GM19463 (cell line): ENCODE measurements around the gene DDX25.

ENCODE experiments used
- ATAC-seq: cut with Tn5 transposase; IDR thresholded peaks from one replicate; pipeline ENCODE4 v1.9.1; 2021; ENCODE audit warnings: mild to moderate bottlenecking, moderate library complexity; ENCODE audit not compliant: unreplicated experiment

The DDX25 gene

DNA sequence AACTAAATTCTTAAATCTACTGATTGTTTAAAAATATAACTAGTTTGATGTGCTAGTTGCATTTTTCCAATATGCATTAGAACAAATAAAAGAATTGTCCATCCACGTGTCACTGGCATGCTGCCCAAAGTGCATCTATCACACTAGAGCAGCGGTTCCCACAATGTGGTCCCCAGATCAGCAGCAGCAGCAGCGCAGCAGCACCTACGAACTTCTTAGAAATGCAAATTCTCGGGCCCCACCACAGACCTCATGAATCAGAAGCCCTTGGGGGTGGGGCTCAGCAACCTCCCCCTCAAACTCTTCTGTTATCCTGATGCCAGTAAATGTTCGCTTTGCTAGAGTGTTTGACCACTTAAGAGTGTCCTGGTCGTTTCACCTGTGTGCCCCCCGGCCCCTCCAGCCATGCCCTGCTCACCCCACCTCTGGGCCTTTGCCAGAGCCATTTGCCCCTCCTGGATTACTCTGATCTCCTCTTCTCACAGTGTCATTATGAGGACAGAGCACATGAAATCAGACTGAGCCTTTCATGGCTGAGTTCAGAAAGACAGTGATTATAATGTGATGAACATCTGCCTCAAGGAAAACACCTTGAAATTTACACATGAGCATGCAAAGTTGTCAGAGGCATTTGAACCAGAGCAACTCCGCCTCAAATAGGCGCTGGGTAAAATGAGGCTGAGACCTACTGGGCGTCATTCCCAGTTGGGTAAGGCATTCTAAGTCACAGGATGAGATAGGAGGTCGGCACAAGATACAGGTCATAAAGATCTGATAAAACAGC, 28.9 kb downstream of the DDX25 start:
- ATAC-seq: no peak

DNA sequence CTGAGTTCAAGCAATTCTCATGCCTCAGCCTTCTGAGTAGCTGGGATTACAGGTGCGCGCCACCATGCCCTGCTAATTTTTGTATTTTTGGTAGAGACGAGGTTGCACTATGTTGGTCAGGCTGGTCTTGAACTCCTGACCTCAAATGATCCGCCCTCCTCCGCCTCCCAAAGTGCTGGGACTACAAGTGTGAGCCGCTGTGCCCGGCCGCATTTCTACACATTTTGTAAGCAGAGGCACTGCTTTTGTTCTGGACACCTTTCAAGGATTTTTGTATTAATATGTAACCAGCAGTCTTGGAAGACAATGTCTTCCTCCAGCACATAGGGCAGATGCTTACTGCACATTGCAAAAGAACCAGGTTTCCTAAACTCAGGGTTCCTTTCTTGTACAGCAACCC, 30.2 kb downstream of the DDX25 start:
- no peak for ATAC-seq

DNA sequence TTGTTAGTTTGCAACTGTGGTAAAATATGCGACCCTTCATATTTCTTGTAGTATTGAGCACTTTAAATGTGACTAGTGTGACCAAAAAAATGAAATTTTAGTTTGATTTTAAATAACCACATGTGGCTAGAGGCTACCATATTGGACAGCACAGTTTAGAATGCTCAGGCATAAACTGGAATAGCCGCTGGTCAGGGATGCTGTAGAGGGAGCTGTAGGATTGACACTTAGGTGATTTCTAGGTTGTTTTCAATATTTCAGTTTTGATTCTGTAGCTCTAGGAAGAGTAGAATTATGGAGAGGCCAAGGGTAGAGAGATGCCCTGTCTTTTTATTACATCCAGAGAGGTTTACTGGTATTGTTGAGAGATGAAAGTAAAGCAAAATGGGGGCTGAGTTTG, 30.7 kb downstream of the DDX25 start:
- ATAC-seq: no peak

DNA sequence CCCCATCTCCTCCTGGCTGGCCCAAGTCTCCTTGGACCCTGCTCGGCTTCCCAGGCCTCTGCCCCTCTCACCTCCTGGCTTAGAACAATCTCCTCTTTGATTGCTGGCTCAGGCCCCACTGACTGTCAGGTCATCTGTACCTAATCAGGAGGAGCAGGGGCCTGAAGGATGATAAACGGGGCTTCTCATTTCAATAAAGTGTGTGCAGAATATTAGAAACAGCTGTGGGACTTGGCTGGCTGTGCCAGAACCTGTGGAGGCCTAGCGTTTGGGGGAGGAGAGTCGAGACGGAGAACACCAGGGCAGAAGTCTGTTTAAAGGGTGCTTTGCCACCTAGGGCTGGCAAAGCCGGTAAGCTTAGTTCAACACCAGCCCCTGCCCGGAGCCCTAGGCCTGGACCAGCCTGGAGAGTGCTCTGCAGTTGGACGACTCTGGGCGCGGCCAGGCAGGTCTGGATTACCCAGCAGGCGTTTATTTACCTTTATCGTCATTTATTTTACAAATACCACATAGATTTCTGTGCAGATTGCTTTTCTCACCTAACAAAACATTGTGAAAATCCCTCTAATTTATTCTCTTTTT, 31.4 kb downstream of the DDX25 start:
- no peak for ATAC-seq

DNA sequence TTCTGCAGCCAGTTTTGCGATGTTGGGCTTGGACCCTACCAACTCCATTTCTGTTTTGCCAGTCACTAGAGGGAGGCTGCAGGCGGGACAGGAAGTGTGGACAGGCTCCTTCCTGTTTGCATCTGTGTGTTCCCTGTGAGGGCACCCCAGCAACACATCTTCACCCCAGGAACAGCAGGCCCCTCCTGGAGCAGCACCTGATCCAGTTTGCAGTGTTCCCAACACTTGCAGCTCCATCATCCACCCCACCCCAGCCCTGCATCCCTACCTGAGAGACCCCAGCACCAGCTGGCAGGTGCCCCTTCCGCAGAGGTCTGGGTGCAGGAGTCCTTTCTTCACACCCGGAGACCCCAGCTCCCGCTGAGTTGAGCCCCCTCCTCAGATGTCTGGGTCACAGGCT, 34.1 kb downstream of the DDX25 start:
- ATAC-seq: no peak

DNA sequence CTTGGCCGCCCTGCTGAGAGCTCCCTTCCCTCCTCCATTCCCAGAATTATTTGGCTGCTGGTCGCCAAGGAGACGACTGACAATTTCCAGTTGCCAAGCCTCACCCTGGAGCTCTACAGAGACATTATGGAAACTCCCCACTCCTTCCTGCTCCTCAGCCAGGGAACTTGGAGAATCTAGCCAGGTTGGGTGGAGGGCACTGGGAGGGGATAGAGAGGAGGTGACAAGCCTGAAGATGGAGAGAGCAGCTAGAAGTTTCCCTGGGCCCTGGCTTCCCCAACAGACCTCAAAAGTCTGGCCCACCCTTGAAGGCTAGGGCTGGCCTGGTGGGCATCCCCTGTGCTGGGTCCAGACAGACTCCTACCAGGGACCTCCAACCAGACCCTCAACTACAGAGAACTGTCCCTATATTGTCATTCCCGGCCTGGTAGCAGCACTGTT, 34.8 kb downstream of the DDX25 start:
- ATAC-seq: no peak

DNA sequence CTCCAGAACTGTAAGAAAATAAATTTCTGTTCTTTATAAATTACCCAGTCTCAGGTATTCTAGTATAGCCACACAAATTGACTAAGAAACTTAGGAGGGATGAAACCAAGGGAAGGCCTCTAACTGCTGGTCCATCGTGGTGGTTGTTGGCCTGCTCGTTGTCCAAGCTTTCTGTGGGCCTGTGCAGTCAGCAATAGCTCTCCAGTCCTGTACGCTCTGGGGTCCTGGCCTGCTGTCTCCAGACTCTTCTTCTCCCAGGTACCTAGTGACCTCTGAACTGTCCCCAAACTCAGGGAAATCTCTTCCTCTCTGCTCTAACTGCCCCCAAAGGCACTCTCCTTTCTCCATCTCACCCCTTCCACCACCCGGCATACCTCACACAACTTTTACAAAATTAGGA, 35.8 kb downstream of the DDX25 start:
- ATAC-seq: no peak

DNA sequence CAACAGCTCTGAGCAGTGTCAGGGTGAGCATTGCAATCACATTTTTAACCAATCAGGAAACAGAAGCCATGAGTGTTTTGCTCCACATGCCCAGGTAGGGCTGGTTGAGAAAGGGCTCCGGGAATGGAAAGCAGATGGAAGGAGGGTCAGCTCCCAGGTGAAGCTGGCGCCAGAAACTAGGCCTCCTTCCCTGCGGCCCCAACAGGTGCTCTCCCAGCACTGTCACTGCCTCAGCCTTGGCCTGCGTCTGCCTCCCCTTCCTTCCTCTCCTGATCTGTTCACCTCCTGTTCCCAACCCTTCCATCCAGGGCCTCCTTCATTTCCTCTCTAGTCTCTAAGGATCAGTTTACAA, 36.9 kb downstream of the DDX25 start:
- no peak for ATAC-seq

DNA sequence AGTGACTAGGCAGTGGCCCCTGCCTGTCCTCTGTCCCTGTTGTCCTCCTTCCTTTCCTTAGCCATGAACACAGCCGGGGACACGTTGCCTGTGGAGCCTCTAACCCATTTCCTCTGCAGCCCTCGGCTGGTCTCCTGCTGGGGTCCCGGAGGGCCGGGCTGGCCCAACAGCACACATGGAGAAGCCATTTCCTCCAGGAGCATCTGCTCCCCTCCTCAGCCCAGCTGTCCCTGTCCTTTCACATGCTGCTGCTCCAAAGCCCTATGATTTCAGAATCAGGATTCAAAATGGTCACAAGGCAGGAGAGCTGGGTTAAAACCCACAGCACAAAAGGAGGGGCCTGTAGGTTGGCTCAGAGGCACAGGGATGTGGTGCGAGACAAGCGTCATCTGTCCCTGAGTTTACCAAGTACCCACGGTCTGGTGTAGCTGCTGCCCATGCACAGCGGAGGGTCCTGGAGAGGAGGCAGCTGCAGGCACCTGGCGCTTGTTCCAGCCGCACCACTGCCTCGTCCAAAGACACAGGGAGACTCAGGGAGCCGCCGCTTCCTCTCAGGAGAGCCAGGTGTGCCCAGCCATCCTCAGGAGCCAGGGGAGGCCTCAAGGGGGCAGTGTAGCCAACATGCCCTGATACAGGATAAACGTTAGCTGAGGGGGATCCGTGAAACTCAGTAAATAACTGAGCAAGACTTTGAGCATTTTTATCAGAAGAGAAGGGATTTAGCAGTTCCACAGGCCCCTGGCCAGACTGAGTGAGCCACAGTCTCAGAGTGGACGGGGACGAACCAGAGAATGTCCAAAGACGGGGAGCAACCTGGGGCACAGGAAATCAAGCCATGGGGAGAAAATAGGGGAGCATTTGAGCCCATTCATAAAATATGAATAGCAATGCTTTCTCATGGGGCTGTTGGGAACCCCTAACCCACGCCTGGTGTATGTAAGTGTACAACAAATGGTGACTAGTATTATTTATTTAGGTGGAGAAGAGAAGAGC, 37.6 kb downstream of the DDX25 start:
- no peak for ATAC-seq

DNA sequence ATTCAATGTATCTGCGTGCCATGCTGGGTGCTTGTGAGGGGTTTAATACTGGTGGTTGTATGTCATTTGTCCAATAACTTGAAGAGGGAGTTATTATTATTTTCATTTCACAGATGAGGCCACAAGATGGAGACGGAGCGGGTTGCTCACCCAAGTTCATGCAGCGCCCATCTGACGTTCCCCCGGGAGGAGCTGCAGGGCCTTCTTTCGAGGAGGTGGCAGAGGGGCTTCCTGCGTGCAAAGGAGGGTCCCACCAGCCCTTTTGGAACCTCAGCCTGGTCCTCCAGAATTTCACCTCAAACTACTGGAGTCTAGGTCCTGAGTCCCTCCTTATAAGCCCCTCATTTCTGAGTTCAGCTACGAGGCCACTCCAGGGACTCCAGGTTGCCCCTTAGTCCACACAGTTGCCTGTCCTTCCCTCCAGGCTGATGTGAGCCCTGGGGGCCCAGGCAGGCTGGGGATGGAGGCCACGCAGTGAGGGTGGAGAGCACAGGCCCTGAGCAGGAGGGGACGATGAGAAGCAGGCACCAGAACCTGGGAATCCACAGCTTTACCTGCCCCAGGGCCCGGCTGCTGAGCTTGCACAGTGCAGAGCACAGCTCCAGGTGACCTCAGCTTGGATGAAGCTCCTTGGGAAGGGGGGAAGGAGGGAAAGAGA, 38.6 kb downstream of the DDX25 start:
- no peak for ATAC-seq

DNA sequence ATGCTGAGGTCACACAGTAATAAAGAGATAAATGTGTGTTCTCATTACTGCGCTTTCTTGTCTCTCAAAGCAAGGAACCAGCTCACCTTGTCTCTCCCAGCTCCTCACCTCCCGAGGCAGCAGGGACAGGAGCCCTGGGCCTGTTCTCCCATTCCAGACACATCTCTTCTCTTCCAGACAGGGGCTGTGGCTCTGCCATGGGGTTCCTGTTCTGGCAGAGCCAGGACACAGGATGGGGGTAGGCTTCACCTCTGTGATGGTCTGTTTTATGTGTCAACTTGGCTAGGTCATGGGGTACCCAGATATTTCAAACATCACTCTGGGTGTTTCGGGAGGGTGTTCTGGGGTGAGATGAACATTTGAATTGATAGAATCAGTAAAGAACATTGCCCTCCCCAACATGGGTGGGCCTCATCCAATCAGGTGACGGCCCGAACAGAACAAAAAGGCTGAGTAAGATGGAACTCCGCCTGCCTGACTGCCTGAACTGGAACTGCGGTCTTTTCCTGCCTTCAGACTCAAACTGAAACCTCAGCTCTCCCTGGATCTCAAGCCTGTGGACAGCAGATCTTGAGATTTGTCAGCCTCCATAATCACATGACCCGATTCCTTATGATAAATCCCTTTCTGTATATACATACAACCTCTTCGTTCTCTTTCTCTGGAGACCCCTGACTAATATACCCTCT, 39.5 kb downstream of the DDX25 start:
- no peak for ATAC-seq

DNA sequence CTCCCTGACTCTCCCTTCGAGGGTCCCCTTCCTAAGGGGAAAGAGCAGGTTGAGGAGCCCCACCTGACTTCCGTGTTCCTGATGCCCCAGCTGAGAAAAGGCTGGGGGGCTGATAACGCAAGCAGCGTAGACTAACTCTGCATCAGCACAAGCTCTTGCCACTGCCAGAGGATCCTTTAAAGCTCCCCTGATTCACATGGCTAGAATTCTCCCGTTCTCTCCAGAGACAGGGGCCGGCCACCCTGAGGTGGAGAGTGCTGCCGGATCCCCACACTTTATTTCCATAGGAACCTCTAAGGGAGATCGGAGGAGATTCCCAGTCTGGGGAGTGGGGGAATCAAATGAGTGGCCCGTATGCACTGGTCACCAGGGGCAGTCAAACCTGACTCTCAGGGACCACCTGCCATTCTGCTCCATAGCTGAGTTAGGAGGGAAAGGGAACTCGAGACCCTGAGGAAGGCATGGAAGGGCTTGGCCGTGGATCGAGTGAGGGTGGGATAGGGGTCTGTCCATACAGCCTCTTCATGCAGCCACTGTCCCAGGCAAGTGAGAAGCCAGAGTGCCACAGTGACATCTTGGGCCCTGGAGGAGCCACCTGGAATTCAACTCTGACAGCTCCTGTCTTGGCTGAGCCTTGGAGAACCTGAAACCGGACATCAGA, 40.2 kb downstream of the DDX25 start:
- no peak for ATAC-seq

DNA sequence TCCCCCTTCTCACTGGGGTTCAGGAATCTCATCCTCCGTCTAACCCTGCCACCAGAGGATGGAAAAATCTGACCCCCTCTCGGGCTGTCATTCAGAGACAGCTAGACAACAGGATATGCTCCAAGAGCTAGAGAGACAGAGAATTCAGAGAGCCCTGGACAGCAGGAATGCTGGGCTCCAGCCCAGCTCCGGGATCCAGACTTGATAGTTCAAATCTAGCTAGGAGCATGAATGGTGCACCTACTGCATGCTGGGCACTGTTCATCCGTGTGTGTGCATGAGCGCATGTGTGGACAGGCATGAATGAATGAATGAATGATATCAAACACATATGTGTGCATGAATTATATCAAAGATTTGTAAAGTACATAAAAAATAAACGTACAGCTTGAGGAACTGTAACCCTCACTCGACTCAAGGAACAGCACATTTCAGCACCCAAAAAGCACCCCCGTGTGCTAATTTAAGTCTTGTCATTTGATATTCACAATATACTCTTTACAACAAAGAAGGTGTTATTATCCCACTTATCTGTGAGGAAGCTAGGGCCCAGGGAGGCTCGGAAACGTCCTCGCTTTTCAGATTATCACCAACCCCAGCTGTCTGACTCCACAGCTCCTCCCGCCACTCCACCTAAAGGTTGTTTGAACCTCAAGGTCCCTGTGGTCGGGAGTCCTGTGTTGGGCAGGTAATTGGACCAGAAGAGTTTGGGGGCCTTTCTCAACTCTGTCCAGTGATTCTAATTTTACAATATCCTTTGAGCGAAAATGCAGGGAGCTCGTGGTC, 40.9 kb downstream of the DDX25 start:
- ATAC-seq: no peak

DNA sequence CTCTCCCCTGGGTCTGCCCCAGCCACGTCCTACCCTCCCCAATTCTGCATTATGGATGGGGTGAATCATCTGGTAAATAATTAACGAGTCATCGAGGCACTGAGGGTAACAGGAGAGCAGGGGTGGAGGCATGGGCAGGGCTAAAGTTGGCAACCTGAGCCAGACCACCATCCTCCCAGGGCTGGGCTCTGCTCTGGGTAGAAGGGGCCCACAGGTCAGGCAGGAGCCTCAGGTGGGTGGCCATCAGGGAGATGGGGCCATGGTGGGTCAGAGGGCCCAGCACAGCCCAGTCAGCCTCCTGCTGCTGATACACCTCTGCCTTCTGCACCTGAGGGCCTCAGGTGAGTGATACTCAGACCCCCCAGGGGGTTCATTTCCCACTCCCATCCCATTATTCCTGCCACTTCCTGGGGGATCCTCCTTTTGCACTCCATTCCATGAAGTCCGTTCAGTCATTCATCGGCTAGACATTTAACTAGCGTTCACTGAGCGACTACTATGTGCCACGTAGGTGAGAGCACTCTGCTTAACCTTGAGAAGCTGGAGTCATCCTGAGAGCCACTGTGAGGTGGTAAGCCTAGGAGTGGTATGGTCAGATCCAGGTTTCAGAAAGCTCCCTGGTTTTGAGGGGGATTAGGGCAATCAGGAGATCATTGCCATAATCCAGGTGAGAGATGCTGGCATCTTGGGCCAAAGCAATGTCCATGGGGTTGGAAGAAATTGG, 41.7 kb downstream of the DDX25 start, which contains the start of gene VSIG10L2:
TSS of gene VSIG10L2 (plus strand) at position 248 of the 724 bp plus-strand sequence. CDS start at position 260, 12 bp downstream.
- no peak for ATAC-seq

DNA sequence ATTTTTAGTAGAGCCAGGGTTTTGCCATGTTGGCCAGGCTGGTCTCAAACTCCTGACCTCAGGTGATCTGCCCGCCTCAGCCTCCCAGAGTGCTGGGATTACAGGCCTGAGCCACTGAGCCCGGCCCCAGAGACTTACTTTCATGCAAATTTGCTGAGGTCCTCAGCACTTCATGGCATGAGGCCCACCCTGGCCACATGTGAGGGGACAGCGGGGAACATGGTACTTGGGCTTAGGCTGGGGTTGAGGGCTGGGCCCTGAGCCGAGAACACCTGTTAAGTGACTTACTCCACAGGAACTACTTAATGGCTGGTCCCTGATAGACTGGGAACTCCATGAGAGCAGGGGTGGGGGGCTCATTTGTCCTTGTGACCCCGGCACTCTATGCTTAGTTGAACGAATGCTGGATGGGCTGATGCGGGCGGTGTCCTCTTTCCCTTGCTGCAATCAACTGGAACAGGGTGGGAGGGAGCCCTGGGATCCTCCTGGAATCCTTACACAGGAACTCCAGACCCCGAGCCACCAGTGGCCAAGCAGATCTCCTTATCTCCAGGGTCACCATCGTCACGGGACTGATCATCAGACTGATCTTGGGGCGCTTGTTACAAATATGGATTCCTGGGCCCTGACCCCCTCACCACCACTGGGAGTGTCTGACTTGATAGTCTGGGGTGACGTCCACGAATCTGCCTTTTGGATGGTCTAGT, 42.6 kb downstream of the DDX25 start:
- no peak for ATAC-seq

DNA sequence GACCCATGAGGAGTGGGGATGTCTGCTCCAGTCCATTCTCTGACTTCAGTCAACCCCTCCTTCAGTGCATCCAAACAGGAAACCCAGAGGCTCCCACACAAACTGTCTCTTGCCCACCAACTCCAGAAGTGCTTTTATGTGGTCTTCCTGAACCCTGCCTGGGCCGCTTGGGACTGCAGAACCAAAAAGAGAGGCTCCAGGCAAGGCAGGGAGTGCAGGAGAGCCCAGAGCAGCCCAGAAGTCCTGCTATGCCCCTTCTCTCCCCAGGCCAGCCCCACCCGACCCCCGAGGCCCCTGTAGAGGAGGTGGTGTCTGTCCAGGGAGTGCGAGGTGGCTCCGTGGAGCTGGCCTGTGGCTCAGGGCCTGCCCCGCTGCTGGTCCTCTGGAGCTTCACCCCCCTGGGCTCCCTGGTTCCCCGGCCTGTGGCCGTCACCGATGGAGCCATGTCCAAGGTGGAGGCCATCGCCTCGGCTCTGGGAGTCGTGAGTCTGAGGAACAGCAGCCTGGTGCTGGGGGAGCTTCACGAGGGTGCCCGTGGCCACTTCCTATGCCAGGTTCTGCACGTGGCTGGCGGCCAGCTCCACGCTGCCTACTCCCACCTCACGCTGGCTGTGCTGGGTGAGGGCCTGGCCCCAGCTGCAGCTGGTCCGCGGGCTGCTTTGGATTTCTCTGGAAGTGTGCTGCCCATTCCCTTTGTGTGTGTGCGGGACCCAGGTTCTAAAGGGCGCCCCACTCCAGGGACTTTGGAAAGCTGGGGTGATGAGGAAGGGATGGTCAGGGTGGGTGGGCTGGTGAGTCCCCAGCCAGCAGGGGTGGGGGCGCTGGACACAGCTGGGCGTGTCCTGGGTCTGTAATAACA, 43.3 kb downstream of the DDX25 start:
- no peak for ATAC-seq
